B cell (primary cell): ENCODE data around the gene FRAT2. TPM values are rescaled to one million over a fixed set of nuclear protein-coding genes. Genes with fewer than 3 reads are reported as not detected.
A peak's percentile ranks its signal among the peaks of the same experiment; 100 is the strongest.

Source experiments
- ATAC-seq: fragments of 200-7000 bp; cut with Tn5 transposase; one replicate; pipeline ENCODE4 v1.10.0; 2021; ENCODE audit warnings: low read depth, mild to moderate bottlenecking, moderate number of reproducible peaks, moderate library complexity
- CTCF ChIA-PET: fragments of 350-600 bp; sonication (Branson Sonifier 250); formaldehyde crosslinking; loops from one replicate; lab custom pipeline; 2021; ENCODE audit warnings: antibody characterized with exemption, inconsistent platforms; lab: Charles Lee
- POLR2A ChIA-PET: fragments of 350-600 bp; sonication (Branson Sonifier 250); formaldehyde crosslinking; loops from one replicate; lab custom pipeline; 2021; ENCODE audit warnings: antibody characterized with exemption; lab: Charles Lee
- DNase-seq: peaks from one replicate; pipeline ENCODE4 v3.0.0; 2013
- H2AFZ ChIP-seq: 2 replicates; pipeline ENCODE4 v1.6.1; 2012; ENCODE audit warnings: mild to moderate bottlenecking, low read depth, low read length; ENCODE audit not compliant: insufficient read depth, poor library complexity, severe bottlenecking
- H3K27ac ChIP-seq, 2 donors: 1 replicate in 1 of 2; 2 replicates in 1 of 2; pipeline ENCODE4 v1.5.1; 2012 to 2013; ENCODE audit warnings: low read length in 2 of 2, mild to moderate bottlenecking in 2 of 2, moderate library complexity in 1 of 2
- H3K27me3 ChIP-seq, 4 experiments: fragments of 200-600 bp in 1 of 4; sonication (generic) in 1 of 4; replicated peaks in 1 of 4; 1 replicate in 2 of 4; 2 replicates in 2 of 4; pipeline versions ENCODE4 v1.6.1 to v1.7.0; 2013 to 2016; ENCODE audit warnings: low read length in 3 of 4, mild to moderate bottlenecking in 2 of 4, mixed read lengths in 1 of 4, moderate library complexity in 1 of 4; ENCODE audit not compliant: insufficient read depth in 4 of 4, control insufficient read depth in 3 of 4; ENCODE audit errors: control extremely low read depth in 1 of 4
- H3K36me3 ChIP-seq, 2 experiments: replicated peaks in 1 of 2; 1 replicate in 1 of 2; 2 replicates in 1 of 2; pipeline versions ENCODE4 v1.6.1 to v1.7.1; 2013; ENCODE audit warnings: low read length in 1 of 2; ENCODE audit not compliant: insufficient read depth in 2 of 2, control insufficient read depth in 1 of 2; ENCODE audit errors: control extremely low read depth in 1 of 2, extremely low read depth in 1 of 2
- H3K4me1 ChIP-seq, 2 donors: fragments of 200-600 bp in 1 of 2; sonication (generic) in 1 of 2; 1 replicate in 1 of 2; 2 replicates in 1 of 2; pipeline versions ENCODE4 v1.5.1 to v1.6.1; 2013 to 2017; ENCODE audit warnings: low read length in 2 of 2; ENCODE audit not compliant: control insufficient read depth in 2 of 2, insufficient read depth in 2 of 2
- H3K4me2 ChIP-seq: replicated peaks from 2 replicates; pipeline ENCODE3; 2012; ENCODE audit warnings: mild to moderate bottlenecking, low read depth, low read length; ENCODE audit not compliant: poor library complexity, severe bottlenecking
- H3K4me3 ChIP-seq, 5 experiments: fragments of 200-600 bp in 1 of 5; sonication (generic) in 1 of 5; 1 replicate in 3 of 5; 2 replicates in 2 of 5; pipeline versions ENCODE4 v1.5.1 to v1.7.0; 2011 to 2016; ENCODE audit warnings: low read length in 4 of 5, mild to moderate bottlenecking in 4 of 5, low read depth in 2 of 5, control low read depth in 1 of 5, moderate library complexity in 1 of 5; ENCODE audit not compliant: insufficient read depth in 1 of 5; ENCODE audit errors: control extremely low read depth in 1 of 5, extremely low read depth in 1 of 5
- H3K79me2 ChIP-seq: fragments of 200-600 bp; sonication (generic); one replicate; pipeline ENCODE4 v1.6.0; 2016; ENCODE audit warnings: low read length; ENCODE audit not compliant: control insufficient read depth, insufficient read depth
- H3K9ac ChIP-seq: fragments of 200-600 bp; sonication (generic); 2 replicates; pipeline ENCODE4 v1.6.1; 2017; ENCODE audit warnings: mild to moderate bottlenecking, low read length, moderate library complexity
- H3K9me3 ChIP-seq, 3 donors: one replicate each; pipeline versions ENCODE4 v1.6.1 to v1.7.1; 2013; ENCODE audit warnings: low read length in 2 of 3; ENCODE audit not compliant: control insufficient read depth in 2 of 3, insufficient read depth in 1 of 3; ENCODE audit errors: control extremely low read depth in 1 of 3
- H4K20me1 ChIP-seq: 2 replicates; pipeline ENCODE4 v1.6.0; 2012; ENCODE audit warnings: mild to moderate bottlenecking, low read length; ENCODE audit not compliant: insufficient read depth, control insufficient read depth, poor library complexity, severe bottlenecking
- H3K27ac Mint-ChIP-seq: one replicate; pipeline ENCODE4 v1.8.0; 2021; ENCODE audit warnings: mixed read lengths
- H3K27me3 Mint-ChIP-seq: one replicate; pipeline ENCODE4 v1.8.0; 2021; ENCODE audit warnings: mixed read lengths
- H3K4me1 Mint-ChIP-seq: one replicate; pipeline ENCODE4 v1.8.0; 2021; ENCODE audit warnings: mixed read lengths
- H3K4me3 Mint-ChIP-seq: one replicate; pipeline ENCODE4 v1.8.0; 2021; ENCODE audit warnings: mixed read lengths
- H3K9me3 Mint-ChIP-seq: one replicate; pipeline ENCODE4 v1.8.0; 2022; ENCODE audit warnings: mixed read lengths; ENCODE audit not compliant: insufficient read depth
- CTCF ChIP-seq: fragments of 200-600 bp; IDR thresholded peaks from one replicate; pipeline ENCODE4 v1.8.0; 2022; ENCODE audit warnings: antibody characterized with exemption, mild to moderate bottlenecking
- EZH2 ChIP-seq: IDR thresholded peaks from 2 replicates; pipeline ENCODE4 v1.6.1; 2012; ENCODE audit warnings: borderline replicate concordance, low read depth, mild to moderate bottlenecking, moderate library complexity, low read length; ENCODE audit not compliant: insufficient read depth, poor library complexity, severe bottlenecking
- WGBS: methylation state at CpG from one replicate; pipeline ENCODE4 v1.1.5; 2013; ENCODE audit warnings: missing lambda C conversion rate; ENCODE audit not compliant: insufficient coverage; 5-methylcytosine and 5-hydroxymethylcytosine counted together
- intact Hi-C: fragments of 100-400 bp; cut with micrococcal nuclease; formaldehyde crosslinking; loops from one replicate; pipeline ENCODE4 v1.10.0; 2022
- polyA plus RNA-seq: library from polyadenylated mRNA; depleted of rRNA; stranded (reverse); fragments of >200 nt; gene quantifications from 2 replicates; pipeline ENCODE4 v1.2.3, GENCODE V29; 2012
- total RNA-seq, 2 donors: library from RNA; stranded (reverse); fragments of 120-200 nt in 1 of 2; gene quantifications; 1 replicate in 1 of 2; 2 replicates in 1 of 2; pipeline versions ENCODE4 v1.2.3 to v1.2.4, GENCODE V29; 2013 to 2022

FRAT2 gene
- total and polyA plus RNA-seq, 2 donors (not counting 1 experiment from before 2014, with no cell fraction given) = 4.9 to 30.2 TPM

- ChIA-PET CTCF (interaction anchor here (0.7 to 3.8 kb wide), 2 partner anchors 13 to 176 kb away, joined by 3 to 21 read pairs; no protein-coding TSS in a partner anchor), POLR2A (interaction anchor here (0.6 kb wide), 1 partner anchor 57 kb away, joined by 3 read pairs; no protein-coding TSS in a partner anchor)
- Histone ChIP-seq H3K4me3 (peak within 1 kb of the TSS; percentile 63 to 98 (median 91)), H4K20me1 (no peaks in the 10 kb centered on the region), H3K27me3 (no peaks in the 10 kb centered on the region), H3K36me3 (peaks cover 0 to 2% of the 10 kb centered on the region in 2 experiments), H3K79me2 (peaks cover 44% of the 10 kb centered on the region), H3K27ac (peak within 1 kb of the TSS; percentile 48 to 85), H2AFZ (peak within 1 kb of the TSS; percentile 98), H3K4me1 (peaks cover 6 to 12% of the 10 kb centered on the region in 2 donors), H3K9ac (peak within 1 kb of the TSS; percentile 89), H3K9me3 (no peaks in the 10 kb centered on the region), H3K4me2 (peak within 1 kb of the TSS; percentile 82)
- H3K4me3 Mint-ChIP-seq = peak within 1 kb of the TSS; percentile 90
- no peaks in the 10 kb centered on the region for H3K9me3 Mint-ChIP-seq
- intact Hi-C loops = loop anchor here (1.0 to 2.0 kb wide), 5 partner anchors 28 to 705 kb away; partner anchors contain the start of genes FRAT2, MMS19, RRP12 and TM9SF3
- ATAC-seq (peak; percentile 98), DNase-seq (peak; percentile 96)
- TF ChIP-seq CTCF (no peak), EZH2 (no peak)
- peak within 1 kb of the TSS; percentile 86 for H3K27ac Mint-ChIP-seq
- peaks cover 16% of the 10 kb centered on the region for H3K4me1 Mint-ChIP-seq
- no peaks in the 10 kb centered on the region for H3K27me3 Mint-ChIP-seq
- under 1% methylated on average over 42 of the region's 55 CpGs for WGBS
Observed at GRCh38 chr10:97292097-97292861, 42.2 kb downstream of the FRAT2 start, which contains the start of gene ARHGAP19. TSS of gene ARHGAP19 (minus strand) at chr10:97292637. CDS start at chr10:97292627, 10 bp downstream.
